ENCODE measurements around the gene TM7SF2. TPM values are rescaled to one million over a fixed set of nuclear protein-coding genes. Genes with fewer than 3 reads are reported as not detected.
"Not testable (repeated sequence)": the region's sequence is repeated elsewhere in the genome, so short reads cannot be mapped to it uniquely, and the experiment has no call there.

The TM7SF2 gene
- total RNA-seq, 1 donor from 2014 or later, result 21.4 TPM

- DNase-seq (ENCODE audit: low read depth in 2 of 2), result no peak
These were observed 3.0 kb downstream of the TM7SF2 start for GRCh38 chr11:65114538-65115171.

- no peak for DNase-seq (ENCODE audit: low read depth in 2 of 2)
These were observed 3.9 kb downstream of the TM7SF2 start for GRCh38 chr11:65115361-65116082.

GRCh38 chr11:65116370-65117205 is 4.9 kb downstream of the TM7SF2 start:
- peak; percentile 51 to 61 for DNase-seq (ENCODE audit: low read depth in 2 of 2)

GRCh38 chr11:65117206-65118096 is 5.8 kb downstream of the TM7SF2 start, which contains the start of gene ZNHIT2:
TSS of gene ZNHIT2 (minus strand) at chr11:65117701. CDS start at chr11:65117653, 48 bp downstream.
- DNase-seq (ENCODE audit: low read depth in 2 of 2), result peak; percentile 99

- DNase-seq (ENCODE audit: low read depth in 2 of 2), result no peak
These were observed 6.6 kb downstream of the TM7SF2 start for GRCh38 chr11:65118097-65118837.

- DNase-seq (ENCODE audit: low read depth in 2 of 2), result not testable (repeated sequence)
These were observed 7.4 kb downstream of the TM7SF2 start for GRCh38 chr11:65118891-65119669.

- no peak for DNase-seq (ENCODE audit: low read depth in 2 of 2)
These were observed 8.0 kb downstream of the TM7SF2 start for GRCh38 chr11:65119670-65119995.

GRCh38 chr11:65120831-65121230 is 9.2 kb downstream of the TM7SF2 start:
- DNase-seq (ENCODE audit: low read depth in 2 of 2), result no peak

GRCh38 chr11:65121447-65121864 is 9.8 kb downstream of the TM7SF2 start:
- DNase-seq (ENCODE audit: low read depth in 2 of 2), result peak in 1 of 2 donors; percentile 40

- DNase-seq (ENCODE audit: low read depth in 2 of 2), result peak; percentile 98 to 99
These were observed 10.4 kb downstream of the TM7SF2 start, which contains the start of the genes FAU and MRPL49 for GRCh38 chr11:65121865-65122696. TSS of gene FAU (minus strand) at chr11:65122134. CDS start at chr11:65121813, 321 bp downstream. TSS of gene MRPL49 (plus strand) at chr11:65122321. CDS start at chr11:65122347, 26 bp downstream.

- DNase-seq (ENCODE audit: low read depth in 2 of 2), result no peak
These were observed 13.0 kb downstream of the TM7SF2 start for GRCh38 chr11:65124480-65125196.

GRCh38 chr11:65125197-65126056 is 13.8 kb downstream of the TM7SF2 start:
- no peak for DNase-seq (ENCODE audit: low read depth in 2 of 2)

- no peak for DNase-seq (ENCODE audit: low read depth in 2 of 2)
These were observed 15.1 kb downstream of the TM7SF2 start for GRCh38 chr11:65126624-65127274.

- DNase-seq (ENCODE audit: low read depth in 2 of 2), result no peak
These were observed 16.0 kb downstream of the TM7SF2 start for GRCh38 chr11:65127473-65128181.
